ENCODE measurements around the gene JPT2.
A peak's percentile ranks its signal among the peaks of the same experiment; 100 is the strongest.

The JPT2 gene

DNA sequence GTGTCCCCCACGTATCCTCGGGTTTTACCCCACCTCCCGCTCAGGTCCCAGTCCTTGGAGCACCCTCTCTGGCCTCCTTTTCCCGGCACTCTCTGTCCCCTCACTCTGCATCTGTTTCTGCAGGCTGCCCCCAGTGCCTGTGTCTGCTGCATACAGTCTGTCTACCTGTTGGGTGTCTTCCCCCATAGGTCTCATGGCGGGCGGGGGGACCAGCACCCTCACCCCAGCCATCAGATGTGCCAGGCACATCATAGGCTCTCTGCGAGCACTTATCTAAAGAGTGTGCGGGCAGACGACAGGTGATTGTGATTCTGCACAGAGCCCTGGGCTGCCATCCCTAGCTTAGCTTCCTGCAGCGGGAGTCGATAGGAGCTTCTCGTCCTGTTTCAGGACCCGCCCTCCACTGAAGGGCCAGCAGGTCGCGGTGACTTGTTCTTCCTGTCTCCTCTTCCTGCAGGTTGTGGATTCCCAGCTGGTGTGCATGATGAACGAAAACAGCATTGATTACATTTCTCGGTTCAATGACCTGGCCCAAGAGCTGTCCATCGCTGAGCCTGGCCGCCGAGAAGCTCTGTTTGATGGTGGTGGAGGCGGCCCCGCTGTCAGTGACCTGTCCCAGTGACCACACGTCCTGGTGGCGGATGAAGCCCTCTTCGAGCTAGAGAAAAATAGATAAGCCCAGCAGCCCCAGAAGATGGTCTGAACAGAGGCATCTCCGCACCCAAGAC lies 4.5 kb upstream of the JPT2 start:
- peaks cover 46% of the 10 kb centered on the region for H3K36me3 ChIP-seq (ENCODE audit: control insufficient read depth, insufficient read depth, low read length)
- DNase-seq: no peak

GRCh38 chr16:1674306-1674705 lies 3.8 kb upstream of the JPT2 start:
- Histone ChIP-seq H3K36me3 (ENCODE audit: control insufficient read depth, insufficient read depth, low read length) (peaks cover 40% of the 10 kb centered on the region), H3K27ac (ENCODE audit: insufficient read depth, low read length, poor library complexity, severe bottlenecking) (no peak overlapping the region), H3K4me3 (ENCODE audit: insufficient read depth, low read depth, low read length, poor library complexity, severe bottlenecking) (no peak overlapping the region), H3K9me3 (ENCODE audit: control insufficient read depth, low read length) (no peaks in the 10 kb centered on the region), H3K27me3 (replicated peaks; ENCODE audit: control insufficient read depth, insufficient read depth, low read length, poor library complexity, severe bottlenecking) (no peaks in the 10 kb centered on the region), H3K4me1 (ENCODE audit: control insufficient read depth, insufficient read depth, low read length, poor library complexity, severe bottlenecking) (peaks cover 6% of the 10 kb centered on the region)
- DNase-seq: no peak

More for the DNA sequence above, 4.5 kb upstream of the JPT2 start:
- Histone ChIP-seq H3K27ac (ENCODE audit: insufficient read depth, low read length, poor library complexity, severe bottlenecking) (no peak overlapping the region), H3K27me3 (replicated peaks; ENCODE audit: control insufficient read depth, insufficient read depth, low read length, poor library complexity, severe bottlenecking) (no peaks in the 10 kb centered on the region), H3K4me3 (ENCODE audit: insufficient read depth, low read depth, low read length, poor library complexity, severe bottlenecking) (no peak overlapping the region), H3K4me1 (ENCODE audit: control insufficient read depth, insufficient read depth, low read length, poor library complexity, severe bottlenecking) (peaks cover under 1% of the 10 kb centered on the region), H3K9me3 (ENCODE audit: control insufficient read depth, low read length) (no peaks in the 10 kb centered on the region)

DNA sequence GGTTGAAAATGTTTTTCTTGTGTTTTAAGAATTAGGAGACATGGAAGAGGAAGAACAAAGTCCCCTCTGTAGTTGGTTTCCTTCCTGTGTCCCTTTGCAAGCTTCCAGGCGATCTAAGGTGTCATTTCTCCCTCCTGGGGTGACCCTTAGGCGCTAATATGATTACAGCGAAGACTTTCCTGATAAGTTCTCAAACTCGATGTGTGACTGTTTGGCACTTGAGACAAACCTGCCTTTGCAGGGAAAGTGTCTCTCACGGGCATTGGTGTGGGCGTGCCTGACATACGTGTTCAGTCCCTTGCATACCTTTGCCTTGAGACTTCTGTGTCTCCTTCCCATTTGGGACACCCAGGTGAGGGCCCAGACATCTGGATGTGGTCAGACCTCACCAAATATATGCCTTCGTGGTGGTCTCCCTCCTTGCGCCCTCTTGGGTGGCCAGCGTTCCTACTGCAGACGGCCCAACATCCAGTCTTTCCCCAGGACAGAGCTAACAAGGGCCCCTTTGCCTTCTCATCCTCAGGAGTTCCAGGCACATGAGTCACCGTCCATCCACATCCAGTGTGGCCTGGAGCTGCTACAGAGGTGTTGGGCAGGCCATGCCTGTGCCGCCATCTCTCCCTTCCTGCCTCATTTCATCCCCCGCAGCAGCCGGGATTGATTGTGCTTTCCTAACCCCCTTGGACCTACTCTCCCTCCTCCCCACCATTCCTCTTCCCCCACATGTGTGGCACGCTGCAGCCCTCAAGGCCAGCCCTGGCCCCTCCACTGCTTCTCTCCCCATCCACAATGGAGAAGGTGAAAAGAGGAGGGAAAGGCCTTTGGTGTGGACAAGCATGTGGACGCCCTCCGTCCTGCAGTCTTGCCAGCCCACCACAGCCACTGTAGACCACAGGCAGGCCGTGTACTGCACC lies 3.1 kb upstream of the JPT2 start:
- H3K27me3 ChIP-seq (replicated peaks; ENCODE audit: control insufficient read depth, insufficient read depth, low read length, poor library complexity, severe bottlenecking): no peaks in the 10 kb centered on the region
- peaks cover 33% of the 10 kb centered on the region for H3K36me3 ChIP-seq (ENCODE audit: control insufficient read depth, insufficient read depth, low read length)
- H3K4me3 ChIP-seq (ENCODE audit: insufficient read depth, low read depth, low read length, poor library complexity, severe bottlenecking): no peak overlapping the region
- H3K9me3 ChIP-seq (ENCODE audit: control insufficient read depth, low read length): no peaks in the 10 kb centered on the region
- H3K27ac ChIP-seq (ENCODE audit: insufficient read depth, low read length, poor library complexity, severe bottlenecking): no peak overlapping the region
- H3K4me1 ChIP-seq (ENCODE audit: control insufficient read depth, insufficient read depth, low read length, poor library complexity, severe bottlenecking): peaks cover 6% of the 10 kb centered on the region
- DNase-seq: no peak

DNA sequence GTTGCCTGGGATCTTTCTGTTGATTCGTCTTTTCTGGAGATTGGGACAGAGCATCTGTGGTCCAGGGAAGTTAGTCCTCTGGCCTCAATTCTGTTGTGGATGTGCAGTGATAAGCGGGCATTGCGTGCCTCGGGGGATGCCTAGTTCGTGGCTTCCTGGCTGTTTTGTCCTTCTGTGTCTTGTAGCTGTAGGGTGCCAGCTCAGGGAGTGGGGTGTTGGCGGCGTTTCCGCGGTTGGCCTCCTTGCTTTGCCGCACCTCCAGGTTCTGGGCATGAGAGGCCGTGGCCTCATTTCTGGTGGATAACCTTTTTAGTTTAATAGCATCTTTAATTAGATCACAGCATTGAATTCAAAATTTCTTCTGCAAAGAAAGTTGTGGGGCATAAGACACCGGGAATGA lies 1.4 kb upstream of the JPT2 start:
- H3K9me3 ChIP-seq (ENCODE audit: control insufficient read depth, low read length): no peaks in the 10 kb centered on the region
- no peaks in the 10 kb centered on the region for H3K27me3 ChIP-seq (replicated peaks; ENCODE audit: control insufficient read depth, insufficient read depth, low read length, poor library complexity, severe bottlenecking)
- H3K27ac ChIP-seq (ENCODE audit: insufficient read depth, low read length, poor library complexity, severe bottlenecking): no peak overlapping the region
- DNase-seq: no peak
- peaks cover 20% of the 10 kb centered on the region for H3K36me3 ChIP-seq (ENCODE audit: control insufficient read depth, insufficient read depth, low read length)
- H3K4me1 ChIP-seq (ENCODE audit: control insufficient read depth, insufficient read depth, low read length, poor library complexity, severe bottlenecking): peaks cover 6% of the 10 kb centered on the region
- H3K4me3 ChIP-seq (ENCODE audit: insufficient read depth, low read depth, low read length, poor library complexity, severe bottlenecking): no peak overlapping the region

- H3K4me3 ChIP-seq (ENCODE audit: insufficient read depth, low read depth, low read length, poor library complexity, severe bottlenecking): no peak overlapping the region
- H3K27me3 ChIP-seq (replicated peaks; ENCODE audit: control insufficient read depth, insufficient read depth, low read length, poor library complexity, severe bottlenecking): no peaks in the 10 kb centered on the region
- no peak for DNase-seq
- peaks cover 6% of the 10 kb centered on the region for H3K4me1 ChIP-seq (ENCODE audit: control insufficient read depth, insufficient read depth, low read length, poor library complexity, severe bottlenecking)
- H3K36me3 ChIP-seq (ENCODE audit: control insufficient read depth, insufficient read depth, low read length): peaks cover 14% of the 10 kb centered on the region
- no peak overlapping the region for H3K27ac ChIP-seq (ENCODE audit: insufficient read depth, low read length, poor library complexity, severe bottlenecking)
- no peaks in the 10 kb centered on the region for H3K9me3 ChIP-seq (ENCODE audit: control insufficient read depth, low read length)
Observed at GRCh38 chr16:1677339-1677738, 740 bp upstream of the JPT2 start.

DNA sequence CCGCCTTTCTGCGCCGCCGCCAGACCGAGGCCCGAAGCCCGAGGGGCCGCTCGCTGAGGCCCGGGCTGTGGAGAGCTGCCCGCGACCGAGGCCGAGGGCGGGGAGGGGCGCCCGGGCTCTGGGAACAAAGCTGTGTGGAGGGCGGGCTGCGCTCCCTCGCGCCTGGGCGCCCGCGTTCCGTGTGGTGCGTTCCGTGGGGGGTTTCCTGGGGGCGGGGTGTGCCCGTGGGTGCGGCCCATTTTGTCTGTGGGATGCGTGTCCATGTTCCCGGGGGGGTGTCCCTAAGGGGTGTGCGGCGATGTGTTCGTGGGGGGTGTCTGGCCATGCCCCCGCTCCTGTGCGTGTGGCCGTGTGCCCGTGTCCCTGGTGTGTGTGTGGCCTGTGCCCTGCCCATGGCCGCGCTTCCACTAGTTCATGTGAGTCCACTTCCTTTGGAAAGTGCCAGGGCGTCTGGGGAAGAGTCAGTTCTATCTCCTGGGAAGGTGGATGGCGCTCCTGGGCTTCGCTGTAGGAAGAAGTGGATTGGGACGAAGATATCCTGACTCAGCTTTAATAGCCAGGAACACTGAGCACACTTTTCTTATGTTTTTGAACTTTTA lies 520 bp downstream of the JPT2 start:
- H3K4me1 ChIP-seq (ENCODE audit: control insufficient read depth, insufficient read depth, low read length, poor library complexity, severe bottlenecking): peaks cover 6% of the 10 kb centered on the region
- peak; percentile 18 to 38 (median 30) for DNase-seq

DNA sequence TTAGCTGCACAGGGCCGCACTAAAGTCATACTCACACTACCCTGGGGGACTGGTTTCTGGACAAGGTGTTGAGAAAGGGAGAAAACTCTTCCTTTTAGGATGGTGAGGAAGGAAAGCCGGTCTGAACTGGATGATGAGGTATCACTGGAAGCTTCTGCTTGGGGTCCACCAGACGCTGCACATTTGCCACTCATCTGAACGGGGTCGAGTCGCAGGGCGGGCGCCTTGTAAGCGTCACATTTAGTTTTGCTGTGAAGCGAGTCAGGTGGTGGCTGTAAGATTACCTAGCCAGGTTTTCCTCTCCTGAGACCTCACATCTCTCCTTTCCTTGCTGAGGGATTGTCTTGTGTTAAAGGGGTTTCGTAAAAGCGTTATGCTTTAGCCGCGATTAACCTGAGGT lies 2.3 kb downstream of the JPT2 start:
- Histone ChIP-seq H3K4me3 (ENCODE audit: insufficient read depth, low read depth, low read length, poor library complexity, severe bottlenecking) (no peak overlapping the region), H3K9me3 (ENCODE audit: control insufficient read depth, low read length) (no peaks in the 10 kb centered on the region), H3K36me3 (ENCODE audit: control insufficient read depth, insufficient read depth, low read length) (peaks cover 8% of the 10 kb centered on the region), H3K4me1 (ENCODE audit: control insufficient read depth, insufficient read depth, low read length, poor library complexity, severe bottlenecking) (peaks cover 6% of the 10 kb centered on the region), H3K27me3 (replicated peaks; ENCODE audit: control insufficient read depth, insufficient read depth, low read length, poor library complexity, severe bottlenecking) (no peaks in the 10 kb centered on the region), H3K27ac (ENCODE audit: insufficient read depth, low read length, poor library complexity, severe bottlenecking) (no peak overlapping the region)
- DNase-seq: no peak

More for the DNA sequence above, 520 bp downstream of the JPT2 start:
- Histone ChIP-seq H3K9me3 (ENCODE audit: control insufficient read depth, low read length) (no peaks in the 10 kb centered on the region), H3K27me3 (replicated peaks; ENCODE audit: control insufficient read depth, insufficient read depth, low read length, poor library complexity, severe bottlenecking) (no peaks in the 10 kb centered on the region), H3K4me3 (ENCODE audit: insufficient read depth, low read depth, low read length, poor library complexity, severe bottlenecking) (peak overlapping the region; percentile 70), H3K36me3 (ENCODE audit: control insufficient read depth, insufficient read depth, low read length) (peaks cover 9% of the 10 kb centered on the region), H3K27ac (ENCODE audit: insufficient read depth, low read length, poor library complexity, severe bottlenecking) (peak overlapping the region; percentile 67)

GRCh38 chr16:1681032-1681431 lies 3.0 kb downstream of the JPT2 start:
- H3K4me3 ChIP-seq (ENCODE audit: insufficient read depth, low read depth, low read length, poor library complexity, severe bottlenecking): no peak overlapping the region
- H3K9me3 ChIP-seq (ENCODE audit: control insufficient read depth, low read length): no peaks in the 10 kb centered on the region
- no peak for DNase-seq
- peaks cover 14% of the 10 kb centered on the region for H3K36me3 ChIP-seq (ENCODE audit: control insufficient read depth, insufficient read depth, low read length)
- peaks cover 6% of the 10 kb centered on the region for H3K4me1 ChIP-seq (ENCODE audit: control insufficient read depth, insufficient read depth, low read length, poor library complexity, severe bottlenecking)
- no peaks in the 10 kb centered on the region for H3K27me3 ChIP-seq (replicated peaks; ENCODE audit: control insufficient read depth, insufficient read depth, low read length, poor library complexity, severe bottlenecking)
- no peak overlapping the region for H3K27ac ChIP-seq (ENCODE audit: insufficient read depth, low read length, poor library complexity, severe bottlenecking)

DNA sequence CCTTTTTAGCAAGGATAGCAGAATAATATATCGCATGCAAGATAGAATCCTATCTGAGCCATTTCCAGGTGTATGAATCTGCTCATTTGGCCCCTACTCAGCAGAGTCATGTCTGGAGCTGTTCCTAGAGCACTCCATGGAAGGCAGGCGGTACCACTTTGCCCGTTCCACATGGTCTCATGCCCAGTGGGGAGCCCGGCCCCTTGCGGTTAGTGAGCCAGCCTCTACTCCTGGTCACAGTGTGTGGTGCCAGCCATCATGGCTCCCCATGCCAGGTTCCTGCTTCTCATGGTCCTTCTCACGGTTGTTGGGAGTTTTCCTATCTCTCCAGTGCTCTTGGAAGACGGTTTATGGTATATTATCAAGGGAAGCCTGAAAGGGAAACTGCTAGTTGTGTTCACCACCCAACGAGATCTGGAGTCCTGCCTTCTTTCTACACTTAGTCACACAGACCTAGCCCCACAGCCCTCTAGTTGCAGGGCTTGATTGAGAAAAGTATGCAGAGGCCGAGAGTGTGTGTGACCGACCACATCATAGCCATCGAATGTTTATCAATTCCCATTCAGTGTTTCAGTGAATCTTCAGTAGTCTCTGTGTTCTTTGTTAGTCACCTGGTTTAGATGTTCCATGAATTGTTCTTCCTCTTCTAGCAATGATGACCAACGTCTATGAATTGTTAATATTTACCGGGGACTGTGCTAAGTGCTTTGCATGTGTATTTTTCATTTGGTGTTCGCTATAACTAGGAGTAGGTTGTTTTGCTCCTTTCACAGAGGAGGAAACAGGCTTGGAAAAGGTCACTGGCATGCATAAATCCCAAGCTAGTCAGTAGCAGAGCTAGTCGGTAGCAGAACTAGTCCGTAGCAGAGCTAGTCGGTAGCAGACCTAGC lies 9.6 kb downstream of the JPT2 start:
- Histone ChIP-seq H3K27me3 (replicated peaks; ENCODE audit: control insufficient read depth, insufficient read depth, low read length, poor library complexity, severe bottlenecking) (no peaks in the 10 kb centered on the region), H3K4me3 (ENCODE audit: insufficient read depth, low read depth, low read length, poor library complexity, severe bottlenecking) (no peak overlapping the region), H3K9me3 (ENCODE audit: control insufficient read depth, low read length) (no peaks in the 10 kb centered on the region), H3K36me3 (ENCODE audit: control insufficient read depth, insufficient read depth, low read length) (peaks cover 62% of the 10 kb centered on the region), H3K27ac (ENCODE audit: insufficient read depth, low read length, poor library complexity, severe bottlenecking) (no peak overlapping the region), H3K4me1 (ENCODE audit: control insufficient read depth, insufficient read depth, low read length, poor library complexity, severe bottlenecking) (no peaks in the 10 kb centered on the region)
- DNase-seq: no peak
